GM15510 (cell line): Measurements from ENCODE around the gene TUBGCP5.

ENCODE experiments used
- POLR2A ChIP-seq: IDR thresholded peaks from 3 replicates; pipeline ENCODE4 v1.6.1; 2011; ENCODE audit warnings: borderline replicate concordance; ENCODE audit not compliant: insufficient read length; ENCODE audit errors: extremely low read depth

Gene TUBGCP5

DNA sequence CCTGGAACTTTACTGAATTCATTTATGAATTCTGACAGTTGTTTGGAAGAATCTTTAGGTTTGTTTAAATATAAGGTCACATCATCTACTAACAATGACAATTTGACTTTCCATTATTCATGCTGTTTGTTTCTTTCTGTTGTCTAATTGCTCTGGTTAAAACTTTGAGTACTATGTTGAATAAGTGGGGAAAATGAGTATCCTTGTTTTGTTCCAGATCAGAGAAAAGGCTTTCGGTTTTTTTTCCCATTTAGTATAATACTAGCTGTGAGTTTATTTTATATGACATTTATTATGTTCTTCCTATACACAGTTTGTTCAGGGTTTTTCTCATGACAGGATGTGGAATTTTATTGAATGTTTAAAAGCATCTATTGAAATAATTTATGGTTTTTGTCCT lies 11.3 kb upstream of the TUBGCP5 start:
- no peak for TF ChIP-seq POLR2A

- TF ChIP-seq POLR2A: no peak
These were observed 10.7 kb upstream of the TUBGCP5 start for GRCh38 chr15:23049984-23050628.

GRCh38 chr15:23039917-23040281 lies 530 bp upstream of the TUBGCP5 start:
- TF ChIP-seq POLR2A: no peak

- TF ChIP-seq POLR2A: no peak
These were observed 635 bp downstream of the TUBGCP5 start for GRCh38 chr15:23038726-23039142.

- TF ChIP-seq POLR2A: no peak
These were observed 3.3 kb downstream of the TUBGCP5 start for GRCh38 chr15:23035964-23036566.

- no peak for TF ChIP-seq POLR2A
These were observed 5.4 kb downstream of the TUBGCP5 start for GRCh38 chr15:23033979-23034378.

- TF ChIP-seq POLR2A: no peak
These were observed 13.2 kb downstream of the TUBGCP5 start for GRCh38 chr15:23026218-23026617.

GRCh38 chr15:23022156-23022555 lies 17.2 kb downstream of the TUBGCP5 start:
- TF ChIP-seq POLR2A: no peak

- TF ChIP-seq POLR2A: no peak
These were observed 24.9 kb downstream of the TUBGCP5 start for GRCh38 chr15:23014394-23015000.

DNA sequence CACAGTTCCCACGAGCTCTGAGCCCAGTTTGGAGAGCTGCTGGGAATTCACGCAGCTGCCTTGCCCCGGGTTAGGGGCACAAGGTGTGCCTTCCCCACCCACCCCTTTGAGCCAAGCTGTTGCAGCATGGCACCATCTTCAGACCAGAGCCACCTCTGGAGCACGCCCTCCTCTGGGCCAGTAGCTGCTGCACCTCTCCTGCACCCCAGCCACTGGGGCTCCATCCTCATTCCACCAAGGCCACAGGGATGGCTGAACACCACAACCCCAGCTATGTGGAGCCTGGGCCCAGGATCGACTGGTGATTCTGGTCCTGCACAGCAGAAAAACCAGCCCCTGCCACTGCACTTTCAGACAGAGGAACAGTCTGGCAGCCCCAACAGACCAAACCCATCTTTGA lies 25.7 kb downstream of the TUBGCP5 start:
- TF ChIP-seq POLR2A: no peak

DNA sequence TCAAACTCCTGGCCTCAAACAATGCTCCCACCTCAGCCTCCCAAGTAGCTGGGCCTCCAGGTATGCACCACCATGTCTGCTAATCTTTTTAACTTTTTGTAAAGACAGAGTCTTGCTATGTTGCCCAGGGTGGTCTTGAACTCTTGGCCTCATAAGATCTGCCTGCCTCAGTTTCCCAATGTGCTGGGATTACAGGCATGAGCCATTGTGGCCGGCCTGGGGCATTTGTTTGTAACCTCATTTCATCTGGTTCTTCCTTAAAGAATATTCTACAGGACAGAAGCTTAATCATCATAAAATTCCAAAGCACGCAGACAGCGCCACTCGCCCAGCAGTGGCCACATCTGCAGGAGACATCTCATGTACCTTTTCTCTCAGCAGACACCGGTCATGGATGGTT lies 35.6 kb downstream of the TUBGCP5 start:
- no peak for TF ChIP-seq POLR2A

DNA sequence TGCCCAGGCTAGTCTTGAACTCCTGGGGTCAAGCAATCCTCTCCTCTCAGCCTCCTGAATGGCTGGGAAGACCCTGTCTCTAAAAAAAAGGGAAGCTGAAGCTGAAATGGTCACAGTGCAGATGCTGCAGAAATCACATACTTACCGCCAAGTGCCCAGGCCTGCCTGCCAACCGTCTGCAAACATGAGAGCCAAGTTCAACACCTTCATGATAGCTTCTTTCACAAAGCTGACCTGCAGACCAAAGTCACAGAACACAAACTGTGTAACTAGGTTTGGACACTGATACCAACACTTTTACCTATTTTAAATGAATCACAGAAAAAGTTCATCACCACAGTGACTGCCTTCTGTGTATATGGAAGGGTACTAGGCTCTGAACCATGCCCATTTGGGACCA lies 36.4 kb downstream of the TUBGCP5 start:
- no peak for TF ChIP-seq POLR2A

DNA sequence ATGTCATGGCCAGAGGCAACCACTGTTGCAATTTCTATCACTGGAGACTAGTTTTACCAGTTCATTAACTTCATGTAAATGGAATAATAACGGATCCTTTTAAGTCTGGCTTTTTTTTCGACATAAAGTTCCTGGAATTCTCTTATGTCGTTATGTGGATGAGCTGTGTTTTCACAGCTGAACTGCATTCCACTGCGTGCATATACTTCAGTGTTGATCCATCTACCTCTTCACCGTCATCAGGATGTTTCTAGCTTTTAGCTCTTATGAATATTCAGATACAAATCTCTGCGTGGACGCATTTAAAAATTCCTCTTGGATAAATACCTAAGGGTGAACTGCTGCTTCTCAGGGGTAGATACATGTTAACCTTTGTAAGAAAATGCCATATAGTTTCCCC lies 43.6 kb downstream of the TUBGCP5 start:
- TF ChIP-seq POLR2A: no peak

- TF ChIP-seq POLR2A: no peak
These were observed 47.4 kb downstream of the TUBGCP5 start for GRCh38 chr15:22992024-22992326.

DNA sequence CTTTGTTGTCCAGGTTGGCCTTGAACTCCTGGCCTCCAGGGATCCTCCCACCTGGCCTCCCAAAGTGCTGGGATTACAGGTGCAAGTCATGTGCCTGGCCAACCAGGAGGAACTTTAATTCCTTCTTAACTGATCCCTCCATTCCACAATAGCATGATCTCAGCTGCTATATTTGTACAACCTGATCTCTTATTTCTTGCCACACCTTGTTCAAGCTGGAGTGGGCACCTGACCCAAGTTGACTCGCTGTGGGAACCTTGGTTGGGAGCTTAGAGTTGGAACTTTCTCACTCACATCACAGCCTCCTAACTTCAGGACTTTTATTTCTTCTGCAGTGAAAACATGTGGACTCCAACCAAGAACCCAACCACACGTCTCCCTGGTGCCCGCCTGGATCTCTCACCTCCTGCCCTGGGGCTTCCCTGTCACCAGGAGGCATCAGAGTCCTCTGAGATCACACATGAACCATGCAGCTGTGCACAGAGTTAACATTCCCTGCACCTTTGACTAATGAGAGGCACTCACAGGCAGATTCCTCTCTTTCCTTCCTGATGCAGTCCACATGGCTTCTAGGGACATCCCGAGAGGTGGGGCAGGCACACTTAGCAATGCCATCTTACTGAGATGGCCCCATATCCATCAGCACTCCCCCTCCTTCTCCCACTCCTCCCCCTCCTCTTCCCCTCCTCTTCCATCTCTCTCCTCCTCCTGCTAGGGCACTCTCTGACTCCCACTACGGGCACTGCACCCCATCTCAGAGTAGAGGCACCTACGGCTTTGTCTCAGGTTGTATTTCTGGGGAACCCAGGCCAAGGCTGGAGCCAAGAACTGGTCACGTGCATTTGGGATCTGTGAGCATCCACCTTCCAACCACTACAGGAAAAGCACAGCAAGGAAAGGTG lies 49.5 kb downstream of the TUBGCP5 start:
- TF ChIP-seq POLR2A: no peak
